Activated CD4-positive, CD25-positive, alpha-beta regulatory T cell (primary cell): Measurements from ENCODE around the gene CHST11.
"Not testable (repeated sequence)": the region's sequence is repeated elsewhere in the genome, so short reads cannot be mapped to it uniquely, and the experiment has no call there.

Experiments
- DNase-seq, 4 experiments: peaks; one replicate each; lab custom pipeline; 2025; lab: John Stamatoyannopoulos, UW

Gene CHST11

DNA sequence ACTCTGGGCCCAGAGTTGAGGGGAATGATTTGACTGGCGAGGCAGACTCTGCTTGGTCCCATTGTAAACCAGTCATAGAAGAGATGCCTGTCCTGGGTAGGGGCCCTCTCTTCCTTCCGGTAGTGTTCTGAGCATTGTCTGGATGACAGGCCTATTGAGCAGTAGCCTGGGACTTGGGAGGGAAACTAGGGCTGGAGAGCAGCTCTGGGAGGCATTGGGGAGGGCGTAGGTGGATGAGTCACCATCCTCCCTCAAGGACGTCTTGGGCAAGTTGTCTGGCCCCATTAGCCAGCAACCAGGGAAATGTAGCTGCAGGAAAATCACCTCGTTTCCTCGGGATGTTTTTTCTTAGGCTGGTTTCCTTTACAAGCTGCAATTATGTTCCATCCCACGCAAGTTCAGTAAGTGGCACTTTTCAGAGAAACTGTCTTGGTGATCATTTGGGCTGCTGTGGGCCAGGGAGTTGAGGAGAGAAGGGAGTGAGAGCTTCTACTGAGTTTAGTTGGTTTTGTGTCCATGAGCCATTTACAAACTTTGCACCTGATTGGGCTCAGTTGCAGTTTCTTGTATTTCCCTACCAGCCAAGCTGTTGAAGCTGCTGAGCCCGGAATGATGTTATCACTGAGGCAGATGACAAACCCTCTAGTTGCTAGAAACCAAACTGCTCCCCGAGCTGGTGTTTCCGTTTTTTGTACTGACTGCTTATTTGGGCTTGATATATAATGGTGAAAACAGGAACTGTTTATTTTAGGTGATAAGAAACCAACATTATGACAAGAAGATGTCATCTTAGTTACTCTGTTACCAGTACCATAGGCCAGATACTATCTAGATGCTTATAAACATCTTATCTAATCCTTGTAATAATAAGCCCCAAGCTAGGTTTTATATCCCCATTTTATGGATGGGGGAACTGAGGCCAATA is 147.6 kb downstream of the CHST11 start:
- DNase-seq = peak in 1 of 4 experiments; percentile 3

GRCh38 chr12:104604995-104605675 is 148.4 kb downstream of the CHST11 start:
- DNase-seq = no peak

GRCh38 chr12:104605685-104606084 is 148.9 kb downstream of the CHST11 start:
- DNase-seq = no peak

- DNase-seq = no peak
Observed at GRCh38 chr12:104608998-104609397, 152.2 kb downstream of the CHST11 start.

- no peak for DNase-seq
Observed at GRCh38 chr12:104609445-104609844, 152.7 kb downstream of the CHST11 start.

DNA sequence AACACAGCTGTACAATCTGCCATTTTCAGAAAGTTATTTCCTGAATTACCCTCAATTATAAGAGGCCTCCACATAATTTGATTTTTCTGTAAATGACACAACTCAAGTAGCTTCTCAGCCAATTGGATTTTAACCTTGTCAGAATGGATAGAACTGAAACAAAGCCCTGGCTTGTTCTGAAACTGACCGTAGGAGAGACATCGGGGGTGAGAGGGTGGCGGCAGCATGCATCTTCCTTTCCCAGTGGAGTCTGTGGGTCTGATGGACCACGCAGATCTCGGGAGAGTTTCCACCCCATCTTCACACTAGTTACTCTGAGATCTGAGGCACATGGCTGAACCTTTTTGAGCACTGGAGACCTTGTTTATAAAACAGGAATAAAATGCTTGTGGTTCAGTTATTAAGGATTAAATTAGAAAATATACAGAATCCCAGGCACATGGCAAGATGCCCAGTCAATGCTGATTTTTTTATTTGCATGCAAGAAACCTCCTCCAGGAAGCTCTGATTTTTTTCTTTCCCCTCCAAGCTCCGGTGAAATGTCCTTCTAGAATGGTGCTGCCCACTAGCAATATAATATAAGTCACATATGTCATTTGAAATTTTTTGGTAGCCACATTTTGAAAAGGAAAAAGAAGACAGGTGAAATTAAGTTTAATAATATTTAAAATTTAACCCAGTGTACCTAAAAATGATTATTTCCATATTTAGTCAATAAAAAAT is 153.9 kb downstream of the CHST11 start:
- DNase-seq = no peak

- no peak for DNase-seq
Observed at GRCh38 chr12:104611671-104612070, 154.9 kb downstream of the CHST11 start.

DNA sequence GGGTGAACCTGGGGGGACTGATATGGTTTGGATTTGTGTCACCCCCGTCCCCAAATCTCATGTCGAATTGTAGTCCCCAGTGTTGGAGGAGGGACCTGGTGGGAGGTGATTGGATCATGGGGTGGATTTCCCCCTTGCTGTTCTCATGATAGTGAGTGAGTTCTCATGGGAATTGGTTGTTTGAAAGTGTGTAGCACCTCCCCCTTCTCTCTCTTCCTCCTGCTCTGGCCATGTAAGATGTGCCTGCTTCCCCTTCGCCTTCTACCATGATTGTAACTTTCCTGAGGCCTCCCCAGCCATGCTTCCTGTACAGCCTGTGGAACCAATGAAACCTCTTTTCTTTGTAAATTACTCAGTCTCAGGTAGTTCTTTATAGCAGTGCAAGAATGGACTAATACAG is 156.6 kb downstream of the CHST11 start:
- not testable (repeated sequence) for DNase-seq

DNA sequence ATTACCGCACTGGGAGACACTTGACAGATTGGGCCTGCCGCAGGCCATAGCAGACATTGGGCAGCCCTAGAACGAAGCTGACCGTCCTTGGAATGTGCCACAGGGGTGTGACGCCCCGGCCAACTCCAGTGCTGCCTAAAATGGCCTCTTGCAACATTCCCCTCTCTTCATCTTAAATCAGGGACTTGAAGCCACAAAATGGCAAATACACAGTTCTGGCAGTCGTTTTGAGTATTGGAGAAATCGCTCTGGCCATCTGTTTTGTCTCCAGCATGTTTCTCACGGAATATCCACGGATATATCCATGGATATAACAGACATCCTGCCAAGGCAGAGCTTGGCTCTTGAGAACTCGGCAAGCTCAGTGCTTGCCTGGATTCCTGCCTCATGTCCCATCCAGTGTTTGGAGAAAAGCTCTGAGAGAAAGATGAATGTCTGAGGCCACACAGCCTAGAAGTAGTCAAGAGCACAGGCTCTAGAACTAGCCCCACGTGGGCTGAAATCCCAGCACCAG is 158.4 kb downstream of the CHST11 start:
- DNase-seq = no peak

DNA sequence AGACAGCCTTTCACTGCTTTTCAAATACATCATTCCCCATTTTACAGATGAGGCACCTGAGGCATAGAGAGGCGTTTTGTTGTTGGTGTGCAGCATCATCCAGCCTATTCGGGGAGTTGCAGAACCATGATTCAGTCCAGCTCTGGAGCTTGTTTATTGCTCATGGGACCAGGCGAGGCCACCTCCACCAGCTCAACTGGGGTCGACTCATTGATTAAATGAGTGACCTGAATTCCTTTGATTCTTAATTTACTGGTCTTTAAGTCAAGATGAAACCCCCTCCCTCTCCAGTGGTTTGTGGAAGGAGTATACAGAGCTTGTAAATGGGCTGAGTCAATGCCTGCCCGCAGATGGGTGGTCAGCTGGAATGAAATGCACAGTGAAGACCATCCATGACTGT is 161.9 kb downstream of the CHST11 start:
- no peak for DNase-seq

GRCh38 chr12:104619305-104619704 is 162.6 kb downstream of the CHST11 start:
- no peak for DNase-seq

GRCh38 chr12:104620837-104621531 is 164.2 kb downstream of the CHST11 start:
- DNase-seq = no peak

GRCh38 chr12:104622928-104623327 is 166.2 kb downstream of the CHST11 start:
- DNase-seq = no peak

GRCh38 chr12:104623883-104624282 is 167.1 kb downstream of the CHST11 start:
- DNase-seq = no peak

GRCh38 chr12:104624529-104624928 is 167.8 kb downstream of the CHST11 start:
- DNase-seq = no peak

- no peak for DNase-seq
Observed at GRCh38 chr12:104626069-104626837, 169.5 kb downstream of the CHST11 start.

DNA sequence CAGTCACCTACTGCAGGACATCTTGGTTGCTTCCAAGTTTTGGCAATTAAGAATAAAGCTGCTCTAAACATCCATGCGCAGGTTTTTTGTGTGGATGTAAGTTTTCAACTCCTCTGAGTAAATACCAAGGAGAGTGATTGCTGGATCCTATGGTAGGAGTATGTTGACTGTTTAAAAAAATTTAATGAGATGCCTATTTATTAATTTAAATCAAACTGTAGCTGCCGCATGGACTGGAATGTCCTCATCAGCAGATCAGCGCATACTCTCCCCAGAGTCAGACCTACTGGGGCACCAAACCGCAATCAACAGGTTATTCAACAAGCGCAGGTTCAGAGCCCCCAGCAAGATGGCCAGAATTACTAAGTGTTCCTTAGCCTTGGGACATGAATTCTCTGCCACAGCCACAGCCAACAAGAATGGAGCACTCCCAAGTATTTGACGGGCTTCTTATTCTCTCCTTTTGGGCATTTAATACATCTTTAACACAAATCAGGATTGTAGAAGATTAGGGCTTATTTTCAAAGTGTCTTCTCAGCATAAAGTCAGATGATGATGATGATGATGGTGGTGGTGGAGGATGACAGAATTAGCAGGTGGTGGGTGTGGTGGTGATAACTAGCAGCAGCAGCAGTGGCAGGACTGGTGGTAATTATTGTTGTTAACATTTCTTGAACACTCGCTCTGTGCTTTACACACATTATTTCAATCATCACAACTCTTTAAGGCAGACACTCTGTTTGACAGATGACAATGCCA is 170.7 kb downstream of the CHST11 start:
- DNase-seq = no peak

DNA sequence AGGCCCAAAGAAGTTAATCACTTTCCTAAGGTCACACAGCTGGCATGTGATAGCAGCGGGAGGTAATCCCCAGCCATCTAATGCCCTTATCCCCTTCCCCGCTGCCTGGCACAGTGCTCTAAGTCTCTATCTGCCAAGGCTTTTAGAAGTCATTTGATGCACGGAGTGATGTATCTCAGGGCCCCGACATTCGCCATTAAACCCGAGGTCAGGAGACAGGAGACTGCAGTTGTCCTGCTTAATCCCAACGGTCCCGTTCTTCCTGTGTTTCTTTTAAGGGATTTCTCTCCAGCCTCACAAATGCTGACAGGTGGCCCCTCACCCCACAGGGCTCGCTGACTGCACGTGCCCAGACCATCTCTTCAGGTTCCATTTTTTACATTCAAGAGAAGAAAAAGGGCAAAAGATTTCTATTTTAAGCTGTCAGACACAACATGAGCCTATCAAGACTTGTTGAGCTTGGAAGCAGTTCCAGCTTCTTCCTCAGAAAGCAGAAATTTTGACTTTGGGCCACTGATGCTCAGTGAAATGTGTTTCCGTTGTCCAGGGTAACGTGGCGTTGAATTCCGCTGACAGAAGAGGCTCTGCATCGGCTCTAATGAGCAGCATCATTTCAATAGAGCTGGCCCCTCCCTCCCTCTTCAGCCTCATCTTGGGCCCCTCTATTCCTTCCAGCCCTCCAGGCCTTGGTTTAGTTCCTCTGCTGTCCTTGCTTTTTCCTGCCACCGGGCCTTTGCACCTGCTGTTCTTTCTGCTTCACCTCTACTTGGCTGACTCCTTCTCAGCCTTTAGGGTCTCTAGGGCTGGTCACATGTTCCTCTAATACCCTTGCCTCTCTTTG is 171.5 kb downstream of the CHST11 start:
- DNase-seq = no peak

DNA sequence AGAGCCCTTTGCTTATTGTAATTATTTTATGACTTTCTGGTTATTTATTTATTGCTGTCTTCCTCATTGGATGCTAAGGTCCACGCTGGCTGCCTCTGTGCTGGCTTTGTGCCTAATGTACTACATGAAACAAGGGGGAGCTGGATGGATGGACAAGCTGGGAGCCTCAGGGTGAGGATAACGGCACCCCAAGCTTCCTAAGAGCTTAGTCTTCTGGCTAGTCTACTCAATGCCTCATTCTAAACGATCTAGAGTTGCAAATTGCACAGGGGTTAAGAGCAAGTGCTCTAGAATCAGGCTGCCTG is 172.0 kb downstream of the CHST11 start:
- no peak for DNase-seq
